Brain microvascular endothelial cell (primary cell): ENCODE results near the gene SEMA6B.

Experiments used
- DNase-seq: peaks from one replicate; pipeline ENCODE4 v3.0.0-alpha.2; 2020
- H3K27ac ChIP-seq: fragments of 250-450 bp; sonication (Bioruptor Pico); 2 replicates; pipeline ENCODE4 v1.5.1; 2020; ENCODE audit warnings: mild to moderate bottlenecking, moderate library complexity
- H3K27me3 ChIP-seq: fragments of 250-450 bp; sonication (Bioruptor Pico); replicated peaks from 2 replicates; pipeline ENCODE4 v1.5.1; 2020; ENCODE audit warnings: mild to moderate bottlenecking
- H3K36me3 ChIP-seq: fragments of 250-450 bp; sonication (Bioruptor Pico); replicated peaks from 2 replicates; pipeline ENCODE4 v1.5.1; 2020; ENCODE audit warnings: mild to moderate bottlenecking
- H3K4me3 ChIP-seq: 2 replicates; pipeline ENCODE4 v1.5.1; 2011; ENCODE audit warnings: low read depth, mild to moderate bottlenecking, control low read depth, low read length, moderate library complexity
- in situ Hi-C: cut with HindIII; loops from 2 replicates; pipeline ENCODE4 v1.10.0; 2017; ENCODE audit warnings: low sequenced_read_pairs, low pct_ligation_motif_present
- TF ChIP-seq, protein P1 (sequence below): IDR thresholded peaks from 2 replicates; pipeline ENCODE4 v1.5.1; 2011; ENCODE audit warnings: low read depth, mild to moderate bottlenecking, moderate library complexity, low read length, control low read depth, inconsistent platforms; ENCODE audit errors: missing control alignments

Gene SEMA6B

DNA sequence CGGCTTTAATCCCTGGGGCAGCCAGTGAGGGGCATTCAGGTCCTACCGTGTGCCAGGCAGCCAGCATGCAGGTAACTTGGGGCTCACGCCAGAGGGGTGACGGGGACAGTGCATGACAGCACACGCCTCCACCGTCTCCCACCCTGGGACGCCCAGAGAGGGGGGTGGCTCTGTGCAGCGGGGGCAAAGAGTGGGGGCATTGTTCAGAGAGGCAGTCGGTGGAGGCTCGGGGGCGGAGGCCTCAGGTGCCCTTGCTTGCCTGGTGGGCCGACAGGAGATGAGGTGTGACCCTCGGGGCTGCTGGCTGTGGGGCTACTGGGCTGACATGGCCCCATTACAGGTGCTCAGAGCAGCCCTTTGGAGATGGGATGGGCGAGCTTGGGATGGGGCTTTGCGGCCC, 59.6 kb downstream of the SEMA6B start:
- DNase-seq: no peak
- Histone ChIP-seq H3K36me3 (peaks cover 62% of the 10 kb centered on the region), H3K27ac (no peak overlapping the region), H3K4me3 (no peak overlapping the region), H3K27me3 (no peaks in the 10 kb centered on the region)
- in situ Hi-C loops: no loop called here
- TF ChIP-seq, protein P1, sequence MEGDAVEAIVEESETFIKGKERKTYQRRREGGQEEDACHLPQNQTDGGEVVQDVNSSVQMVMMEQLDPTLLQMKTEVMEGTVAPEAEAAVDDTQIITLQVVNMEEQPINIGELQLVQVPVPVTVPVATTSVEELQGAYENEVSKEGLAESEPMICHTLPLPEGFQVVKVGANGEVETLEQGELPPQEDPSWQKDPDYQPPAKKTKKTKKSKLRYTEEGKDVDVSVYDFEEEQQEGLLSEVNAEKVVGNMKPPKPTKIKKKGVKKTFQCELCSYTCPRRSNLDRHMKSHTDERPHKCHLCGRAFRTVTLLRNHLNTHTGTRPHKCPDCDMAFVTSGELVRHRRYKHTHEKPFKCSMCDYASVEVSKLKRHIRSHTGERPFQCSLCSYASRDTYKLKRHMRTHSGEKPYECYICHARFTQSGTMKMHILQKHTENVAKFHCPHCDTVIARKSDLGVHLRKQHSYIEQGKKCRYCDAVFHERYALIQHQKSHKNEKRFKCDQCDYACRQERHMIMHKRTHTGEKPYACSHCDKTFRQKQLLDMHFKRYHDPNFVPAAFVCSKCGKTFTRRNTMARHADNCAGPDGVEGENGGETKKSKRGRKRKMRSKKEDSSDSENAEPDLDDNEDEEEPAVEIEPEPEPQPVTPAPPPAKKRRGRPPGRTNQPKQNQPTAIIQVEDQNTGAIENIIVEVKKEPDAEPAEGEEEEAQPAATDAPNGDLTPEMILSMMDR: no peak

DNA sequence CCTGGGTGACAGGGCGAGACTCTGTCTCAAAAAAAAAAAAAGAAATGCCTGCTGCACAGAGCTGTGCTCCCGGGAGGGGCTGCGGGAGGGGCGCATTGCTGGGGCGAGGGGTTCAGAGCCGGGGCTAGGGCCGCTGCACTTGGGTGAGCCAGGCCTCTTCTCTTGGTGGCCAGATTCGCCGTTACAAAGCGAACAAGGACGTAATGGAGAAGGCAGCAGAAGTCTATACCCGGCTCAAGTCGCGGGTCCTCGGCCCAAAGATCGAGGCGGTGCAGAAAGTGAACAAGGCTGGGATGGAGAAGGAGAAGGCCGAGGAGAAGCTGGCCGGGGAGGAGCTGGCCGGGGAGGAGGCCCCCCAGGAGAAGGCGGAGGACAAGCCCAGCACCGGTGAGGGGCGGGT, 60.2 kb downstream of the SEMA6B start:
- peaks cover 64% of the 10 kb centered on the region for H3K36me3 ChIP-seq

DNA sequence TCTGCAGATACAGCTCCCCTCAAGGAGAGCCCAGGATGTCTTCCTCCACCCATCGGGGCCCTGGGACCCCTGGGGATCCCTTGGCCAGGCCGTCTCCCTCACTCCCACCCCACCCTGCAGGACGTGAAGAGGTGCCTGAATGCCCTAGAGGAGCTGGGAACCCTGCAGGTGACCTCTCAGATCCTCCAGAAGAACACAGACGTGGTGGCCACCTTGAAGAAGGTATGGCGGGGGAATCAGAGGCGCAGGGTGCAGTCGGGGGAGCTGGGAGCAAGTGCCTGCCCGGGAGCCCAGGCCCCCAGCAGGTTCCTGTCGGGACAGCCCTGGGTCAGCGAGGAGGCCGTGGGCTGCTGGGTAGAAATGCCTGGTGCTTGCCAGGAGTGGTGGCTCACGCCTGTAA, 60.8 kb downstream of the SEMA6B start:
- H3K27me3 ChIP-seq: no peaks in the 10 kb centered on the region
- in situ Hi-C loops: no loop called here
- no peak overlapping the region for H3K27ac ChIP-seq
- no peak for DNase-seq
- peaks cover 70% of the 10 kb centered on the region for H3K36me3 ChIP-seq
- no peak overlapping the region for H3K4me3 ChIP-seq
- TF ChIP-seq, protein P1: no peak

More for the DNA sequence above, 60.2 kb downstream of the SEMA6B start:
- in situ Hi-C loops: no loop called here
- TF ChIP-seq, protein P1: no peak
- H3K4me3 ChIP-seq: no peak overlapping the region
- no peak overlapping the region for H3K27ac ChIP-seq
- no peaks in the 10 kb centered on the region for H3K27me3 ChIP-seq
- no peak for DNase-seq

DNA sequence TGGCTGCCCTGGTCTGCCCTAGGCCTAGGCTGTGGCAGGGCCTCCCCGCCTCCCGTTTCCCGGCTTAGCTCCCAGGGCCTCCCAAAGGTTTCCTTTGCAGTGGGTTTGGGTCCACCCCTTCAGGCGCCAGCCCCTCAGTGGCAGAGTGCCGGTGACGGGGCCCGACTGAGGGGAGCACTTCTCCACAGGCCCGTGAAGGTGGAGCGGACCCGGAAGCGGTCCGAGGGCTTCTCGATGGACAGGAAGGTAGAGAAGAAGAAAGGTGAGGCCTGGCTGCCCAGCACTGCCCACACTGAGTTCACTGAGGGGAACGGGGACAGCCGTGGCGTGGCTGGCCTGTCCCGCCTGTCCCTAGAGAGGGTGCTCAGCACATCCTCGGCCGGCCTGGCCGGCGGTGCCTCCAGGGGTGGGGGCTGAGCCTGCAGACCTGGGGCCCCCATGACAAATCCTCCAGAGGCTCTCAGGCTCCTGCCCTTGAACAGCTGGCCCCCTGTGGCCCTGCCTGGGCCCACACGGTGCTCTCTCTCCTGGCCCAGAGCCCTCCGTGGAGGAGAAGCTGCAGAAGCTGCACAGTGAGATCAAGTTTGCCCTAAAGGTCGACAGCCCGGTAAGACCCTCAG, 61.6 kb downstream of the SEMA6B start:
- Histone ChIP-seq H3K27me3 (no peaks in the 10 kb centered on the region), H3K27ac (no peak overlapping the region), H3K36me3 (peaks cover 74% of the 10 kb centered on the region), H3K4me3 (no peak overlapping the region)
- TF ChIP-seq, protein P1: no peak
- in situ Hi-C loops: no loop called here
- no peak for DNase-seq

DNA sequence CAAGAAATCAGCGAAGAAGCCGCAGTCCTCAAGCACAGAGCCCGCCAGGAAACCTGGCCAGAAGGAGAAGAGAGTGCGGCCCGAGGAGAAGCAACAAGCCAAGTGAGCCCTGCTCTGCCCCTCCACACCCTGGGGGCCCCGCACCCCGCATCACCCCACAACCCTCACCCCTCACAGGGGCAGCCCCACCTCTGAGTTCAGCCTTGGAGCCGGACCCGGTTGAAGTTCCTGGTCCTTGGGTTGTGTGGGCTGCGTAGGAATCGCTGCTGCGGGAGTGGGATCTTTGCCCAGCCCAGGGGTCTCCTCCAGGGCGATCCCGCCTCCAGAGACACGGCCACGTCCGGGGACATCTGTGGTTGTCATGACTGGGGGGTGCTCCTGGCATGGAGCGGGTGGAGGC, 63.2 kb downstream of the SEMA6B start:
- Histone ChIP-seq H3K4me3 (no peak overlapping the region), H3K36me3 (peaks cover 79% of the 10 kb centered on the region), H3K27ac (no peak overlapping the region), H3K27me3 (no peaks in the 10 kb centered on the region)
- TF ChIP-seq, protein P1: no peak
- no peak for DNase-seq
- in situ Hi-C loops: no loop called here

DNA sequence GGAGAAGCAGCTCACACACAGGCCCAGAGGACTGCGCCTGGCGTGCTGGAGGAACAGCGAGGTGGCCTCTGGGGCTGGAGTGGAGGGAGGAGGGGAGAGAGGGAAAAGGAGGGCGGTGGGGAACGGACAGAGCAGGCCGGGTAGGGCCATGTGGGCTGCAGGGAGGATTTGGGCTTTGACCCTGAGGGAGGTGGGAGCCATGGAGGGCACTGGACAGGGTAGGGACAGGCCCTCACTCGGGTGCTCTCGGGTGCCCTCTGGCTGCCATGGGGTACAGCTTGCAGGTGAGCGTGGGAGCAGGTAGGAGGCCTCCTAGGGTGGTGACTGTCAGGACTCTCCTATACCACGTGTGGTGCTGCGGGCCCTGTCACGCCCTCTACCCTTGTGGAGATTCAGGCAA, 64.0 kb downstream of the SEMA6B start:
- peaks cover 74% of the 10 kb centered on the region for H3K36me3 ChIP-seq
- TF ChIP-seq, protein P1: no peak
- DNase-seq: no peak
- in situ Hi-C loops: no loop called here
- no peak overlapping the region for H3K4me3 ChIP-seq
- H3K27me3 ChIP-seq: no peaks in the 10 kb centered on the region
- no peak overlapping the region for H3K27ac ChIP-seq
